PFSK-1 (cell line): Measurements from ENCODE around the gene EGLN1.

ENCODE experiments used
- FOXP2 ChIP-seq: optimal IDR thresholded peaks from 2 replicates; pipeline ENCODE3; 2011; ENCODE audit warnings: borderline replicate concordance, control low read depth, inconsistent platforms; ENCODE audit not compliant: insufficient read depth; ENCODE audit errors: extremely low read length, extremely low read depth
- POLR2AphosphoS5 ChIP-seq: IDR thresholded peaks from 2 replicates; pipeline ENCODE4 v1.6.1; 2012; ENCODE audit warnings: low read depth, mild to moderate bottlenecking, control low read depth, low read length, moderate library complexity
- REST ChIP-seq, 2 experiments: IDR thresholded peaks; 2 replicates each; pipeline versions ENCODE4 v1.6.1 to v1.8.0; 2011 to 2012; ENCODE audit warnings: low read depth in 2 of 2, low read length in 2 of 2, control low read depth in 1 of 2, inconsistent platforms in 1 of 2, mild to moderate bottlenecking in 1 of 2, moderate library complexity in 1 of 2; ENCODE audit not compliant: insufficient read depth in 1 of 2
- SIN3A ChIP-seq: IDR thresholded peaks from 2 replicates; pipeline ENCODE4 v1.6.1; 2012; ENCODE audit warnings: mild to moderate bottlenecking, low read length, moderate library complexity, borderline replicate concordance; ENCODE audit not compliant: insufficient read depth
- TAF1 ChIP-seq: IDR thresholded peaks from 2 replicates; pipeline ENCODE4 v1.6.1; 2012; ENCODE audit warnings: low read length, control low read depth, borderline replicate concordance; ENCODE audit not compliant: insufficient read depth

The EGLN1 gene

GRCh38 chr1:231392389-231393131 lies 29.5 kb downstream of the EGLN1 start:
- no peak for TF ChIP-seq FOXP2
- TF ChIP-seq REST (IDR thresholded peaks at IDR 0.05; ENCODE audit: insufficient read depth in 1 of 2, low read depth in 2 of 2, low read length in 2 of 2) = peak in 1 of 2 experiments; percentile 56; a peak in 2 of 4 replicates

- TF ChIP-seq POLR2AphosphoS5 (no peak), FOXP2 (no peak), REST (IDR thresholded peaks at IDR 0.05; ENCODE audit: insufficient read depth in 1 of 2, low read depth in 2 of 2, low read length in 2 of 2) (no peak), TAF1 (no peak), SIN3A (no peak)
Measured at GRCh38 chr1:231390071-231390470, 32.0 kb downstream of the EGLN1 start.

GRCh38 chr1:231387770-231388669 lies 34.1 kb downstream of the EGLN1 start:
- no peak for TF ChIP-seq POLR2AphosphoS5
- TF ChIP-seq TAF1 = no peak
- TF ChIP-seq REST (IDR thresholded peaks at IDR 0.05; ENCODE audit: insufficient read depth in 1 of 2, low read depth in 2 of 2, low read length in 2 of 2) = no peak
- TF ChIP-seq SIN3A = no peak
- no peak for TF ChIP-seq FOXP2

GRCh38 chr1:231386466-231386865 lies 35.6 kb downstream of the EGLN1 start:
- no peak for TF ChIP-seq REST (IDR thresholded peaks at IDR 0.05; ENCODE audit: insufficient read depth in 1 of 2, low read depth in 2 of 2, low read length in 2 of 2)
- TF ChIP-seq POLR2AphosphoS5 = no peak
- TF ChIP-seq FOXP2 = no peak
- TF ChIP-seq TAF1 = no peak
- no peak for TF ChIP-seq SIN3A
